ENCODE results near the gene PTGES2.

Gene PTGES2

DNA sequence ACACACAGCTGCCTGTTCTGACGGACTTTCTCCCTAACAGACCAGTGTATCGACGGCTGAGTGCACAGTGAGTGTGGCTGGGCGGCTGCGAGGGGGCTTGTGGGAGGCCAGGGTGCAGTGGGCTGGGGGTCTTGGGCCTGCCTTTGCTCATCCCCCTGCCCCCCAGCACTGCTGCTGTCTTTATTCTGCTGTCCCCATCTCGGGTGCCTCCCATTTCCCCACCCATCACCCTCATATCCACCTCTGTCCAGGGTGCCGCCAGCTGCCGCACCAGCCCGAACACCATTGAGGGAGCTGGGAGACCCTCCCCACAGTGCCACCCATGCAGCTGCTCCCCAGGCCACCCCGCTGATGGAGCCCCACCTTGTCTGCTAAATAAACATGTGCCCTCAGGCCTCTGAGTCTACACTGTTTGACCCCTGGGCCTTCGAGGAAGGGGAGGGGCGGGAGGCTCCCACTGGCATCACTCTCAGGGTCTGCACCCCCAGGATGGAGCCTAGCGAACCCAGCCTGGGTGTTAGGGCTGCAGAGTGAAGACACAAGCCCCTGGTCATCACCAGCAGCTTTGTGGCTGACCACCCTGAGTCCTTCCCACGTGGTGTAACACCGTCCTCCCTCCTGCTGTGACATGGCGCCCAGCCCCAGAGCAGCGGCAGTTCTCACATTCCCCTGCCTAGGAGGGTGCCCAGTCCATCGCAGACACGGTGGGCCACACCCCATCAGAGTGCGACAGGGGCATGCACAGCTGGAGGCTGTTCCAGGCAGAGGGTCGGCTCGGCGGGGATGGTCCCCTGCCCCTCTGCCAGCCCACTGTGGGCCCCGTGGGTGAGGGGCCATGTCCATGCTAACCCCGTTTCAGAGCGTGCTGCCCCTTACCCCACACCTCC lies 25.8 kb upstream of the PTGES2 start:
- no peak for DNase-seq (ENCODE audit: low spot score)

- no peak for DNase-seq (ENCODE audit: low spot score)
These were observed 24.9 kb upstream of the PTGES2 start for GRCh38 chr9:128152133-128153059.

DNA sequence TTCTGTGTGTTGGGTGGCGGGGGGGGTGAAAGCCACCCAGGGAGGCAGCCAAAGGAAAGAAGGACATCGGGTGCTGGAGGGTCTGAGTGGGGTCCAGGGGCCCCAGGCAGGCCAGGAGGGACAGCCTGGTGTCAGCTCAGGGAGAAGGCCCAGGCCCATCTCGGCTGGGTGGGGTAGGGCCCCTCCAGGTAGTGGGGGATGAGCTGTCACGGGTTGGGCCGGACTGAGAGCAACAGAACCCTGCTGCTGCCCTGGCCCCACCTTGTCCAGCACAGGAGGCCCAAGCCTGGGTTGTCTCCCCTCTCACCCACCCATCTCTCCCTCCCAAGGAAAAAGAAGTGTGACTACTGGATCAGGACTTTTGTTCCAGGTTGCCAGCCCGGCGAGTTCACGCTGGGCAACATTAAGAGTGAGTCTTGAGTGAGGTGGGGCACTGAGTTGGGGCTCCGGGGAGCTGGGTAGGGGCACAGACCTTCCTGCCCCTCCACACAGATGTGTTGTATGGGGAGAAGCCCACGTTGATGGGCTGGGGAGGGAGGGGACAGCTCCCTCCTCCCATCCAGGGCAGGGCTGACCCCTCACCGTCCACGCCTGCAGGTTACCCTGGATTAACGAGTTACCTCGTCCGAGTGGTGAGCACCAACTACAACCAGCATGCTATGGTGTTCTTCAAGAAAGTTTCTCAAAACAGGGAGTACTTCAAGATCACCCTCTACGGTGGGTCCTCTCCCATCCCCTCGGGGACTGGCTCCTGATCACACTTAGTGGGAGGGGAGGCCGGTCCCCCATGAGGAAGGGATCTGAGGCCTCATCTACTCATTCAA lies 24.0 kb upstream of the PTGES2 start:
- no peak for DNase-seq (ENCODE audit: low spot score)

- peak; percentile 52 for DNase-seq (ENCODE audit: low spot score)
These were observed 23.2 kb upstream of the PTGES2 start for GRCh38 chr9:128150594-128151308.

- no peak for DNase-seq (ENCODE audit: low spot score)
These were observed 22.5 kb upstream of the PTGES2 start for GRCh38 chr9:128149951-128150593.

- no peak for DNase-seq (ENCODE audit: low spot score)
These were observed 21.6 kb upstream of the PTGES2 start, which contains the start of gene LCN2 for GRCh38 chr9:128149001-128149701. TSS of gene LCN2 (plus strand) at chr9:128149453. CDS start at chr9:128149526, 73 bp downstream.

DNA sequence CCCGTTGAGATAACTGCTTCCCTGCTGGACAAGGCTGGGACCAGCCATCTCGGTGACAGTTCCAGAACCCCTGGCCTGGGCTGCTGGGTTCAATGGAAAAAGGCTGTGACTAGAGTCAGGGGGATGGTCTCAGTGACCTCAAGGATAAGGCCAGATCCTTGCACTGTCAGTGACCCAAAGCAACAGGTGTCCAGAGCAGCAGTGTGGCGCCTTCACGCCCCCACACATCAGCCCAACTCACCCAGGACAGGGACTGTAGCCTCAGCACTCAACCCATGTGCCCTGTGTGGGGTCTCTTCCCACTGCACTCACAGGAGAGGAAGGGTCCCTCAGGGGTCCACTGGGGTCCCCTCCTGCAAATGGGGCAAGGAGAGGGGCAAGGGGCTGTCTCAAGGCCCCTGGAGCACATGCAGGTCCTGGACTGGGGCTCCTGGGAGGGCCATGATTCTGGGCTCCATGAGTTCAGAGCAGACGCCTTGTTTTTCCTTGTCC lies 21.0 kb upstream of the PTGES2 start:
- DNase-seq (ENCODE audit: low spot score): no peak

GRCh38 chr9:128146591-128147120 lies 19.1 kb upstream of the PTGES2 start:
- DNase-seq (ENCODE audit: low spot score): no peak

- no peak for DNase-seq (ENCODE audit: low spot score)
These were observed 18.4 kb upstream of the PTGES2 start for GRCh38 chr9:128145951-128146351.

- no peak for DNase-seq (ENCODE audit: low spot score)
These were observed 18.0 kb upstream of the PTGES2 start for GRCh38 chr9:128145536-128145935.

- DNase-seq (ENCODE audit: low spot score): no peak
These were observed 17.0 kb upstream of the PTGES2 start for GRCh38 chr9:128144239-128145181.

- no peak for DNase-seq (ENCODE audit: low spot score)
These were observed 16.2 kb upstream of the PTGES2 start for GRCh38 chr9:128143525-128144238.

- no peak for DNase-seq (ENCODE audit: low spot score)
These were observed 15.1 kb upstream of the PTGES2 start for GRCh38 chr9:128142596-128142995.

DNA sequence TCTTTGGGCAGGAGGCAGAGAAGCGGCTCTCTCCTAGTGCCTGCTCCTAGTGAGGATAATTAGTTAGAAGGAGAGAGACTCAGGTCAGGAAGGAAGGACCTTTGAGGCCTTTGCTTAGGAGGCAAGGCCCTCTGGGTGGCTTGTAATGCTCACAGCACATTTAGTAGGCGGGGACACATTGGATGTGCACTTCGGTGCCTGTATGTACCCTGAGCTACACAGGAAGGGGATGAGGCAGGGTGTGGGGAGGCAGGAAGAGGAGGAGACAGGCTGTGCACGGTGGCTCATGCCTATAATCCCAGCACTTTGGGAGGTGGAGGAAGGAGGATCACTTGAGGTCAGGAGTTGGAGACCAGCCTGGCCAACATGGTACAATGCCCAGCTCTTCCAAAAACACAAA lies 14.5 kb upstream of the PTGES2 start:
- DNase-seq (ENCODE audit: low spot score): no peak

DNA sequence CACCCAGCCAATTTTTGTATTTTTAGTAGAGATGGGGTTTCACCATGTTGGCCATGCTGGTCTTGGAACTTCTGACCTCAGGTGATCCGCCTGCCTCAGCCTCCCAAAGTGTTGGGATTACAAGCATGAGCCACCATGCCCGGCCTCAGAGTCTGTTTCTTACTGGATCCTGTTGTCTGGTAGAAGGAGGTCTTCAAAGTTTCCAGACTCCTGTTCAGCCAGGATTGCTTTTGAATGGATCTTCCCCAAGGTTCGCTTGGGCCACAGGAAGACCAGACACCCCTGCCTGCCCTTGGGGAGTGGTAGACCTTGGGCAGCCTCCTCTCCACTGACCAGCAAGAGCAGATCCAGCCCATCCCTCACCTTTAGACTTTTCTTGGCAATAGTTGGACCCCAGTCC lies 14.1 kb upstream of the PTGES2 start:
- DNase-seq (ENCODE audit: low spot score): no peak

GRCh38 chr9:128139621-128140020 lies 12.1 kb upstream of the PTGES2 start:
- no peak for DNase-seq (ENCODE audit: low spot score)

DNA sequence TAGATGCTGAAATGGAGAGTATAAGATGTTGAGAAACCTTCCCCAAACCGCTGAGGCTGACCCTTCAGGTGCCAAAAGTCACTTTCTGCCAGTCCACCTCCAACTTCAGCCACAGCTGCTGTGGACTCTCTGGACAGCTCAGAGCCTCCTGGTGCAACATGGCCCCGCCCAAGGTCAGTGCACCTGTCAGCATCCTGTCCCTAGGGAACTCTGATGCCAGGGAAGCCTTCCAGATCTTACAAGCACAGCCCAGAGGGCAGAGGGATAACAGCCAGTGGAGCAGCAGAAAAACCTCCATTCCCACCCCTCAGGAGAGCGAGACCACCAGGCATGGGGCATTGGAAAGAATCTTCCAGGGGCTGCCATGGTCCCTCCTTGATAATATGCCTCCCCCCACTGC lies 10.5 kb upstream of the PTGES2 start:
- DNase-seq (ENCODE audit: low spot score): no peak
